K562 (cell line): ENCODE results near the gene FUBP3. TPM values are rescaled to one million over a fixed set of nuclear protein-coding genes. Genes with fewer than 3 reads are reported as not detected.

Experiments used
- CEBPB ChIP-seq: fragments of 450-650 bp; IDR thresholded peaks from 2 replicates; pipeline ENCODE4 v1.6.1; 2016; ENCODE audit warnings: missing genetic modification characterization, missing compliant biosample characterization
- HDAC2 ChIP-seq: fragments of 450-650 bp; IDR thresholded peaks from 2 replicates; pipeline ENCODE4 v1.6.1; 2016; ENCODE audit warnings: mild to moderate bottlenecking
- NCOA2 ChIP-seq, 2 experiments: fragments of 450-650 bp; IDR thresholded peaks; 2 replicates each; pipeline ENCODE4 v1.6.1; 2018; ENCODE audit warnings: mild to moderate bottlenecking in 2 of 2, moderate library complexity in 1 of 2; ENCODE audit not compliant: partially characterized antibody in 2 of 2
- SREBF1 ChIP-seq: fragments of 150-350 bp; IDR thresholded peaks from 2 replicates; pipeline ENCODE4 v1.6.1; 2014; ENCODE audit warnings: antibody characterized with exemption, low read depth, low read length, borderline replicate concordance
- ZNF174 ChIP-seq: fragments of 250-450 bp; sonication (Bioruptor Pico); IDR thresholded peaks from 2 replicates; pipeline ENCODE4 v1.4.0; 2020; ENCODE audit warnings: mild to moderate bottlenecking
- ZNF41 ChIP-seq: fragments of 250-450 bp; sonication (Bioruptor Pico); conservative IDR thresholded peaks from 2 replicates; pipeline ENCODE4 v1.4.0; 2020; ENCODE audit warnings: mild to moderate bottlenecking
- ZNF57 ChIP-seq: fragments of 450-650 bp; formaldehyde crosslinking; IDR thresholded peaks from 2 replicates; pipeline ENCODE4 v1.4.0; 2020; ENCODE audit warnings: mild to moderate bottlenecking, moderate library complexity
- polyA plus RNA-seq, 8 experiments: library from polyadenylated mRNA; depleted of rRNA in 4 of 8; stranded (reverse) in 5 of 8; unstranded in 3 of 8; fragments of >200 nt; fragmentation: Nextera tagmentation in 2 of 8; fragmentation: Illumina TruSeq in 1 of 8; extraction: Ambion mirVana in 2 of 8; extraction: Trizol in 1 of 8; gene quantifications; 2 replicates each; pipeline versions ENCODE4 v1.2.1 to v1.2.3, GENCODE V29; 2011 to 2014; ENCODE audit warnings: inconsistent platforms in 1 of 8, missing spikeins in 1 of 8
- total RNA-seq, 7 experiments: library from RNA; depleted of rRNA in 6 of 7; stranded (reverse); fragments of >200 nt in 6 of 7; fragmentation: Illumina TruSeq in 2 of 7; extraction: Trizol in 2 of 7; gene quantifications; 2 replicates each; pipeline versions ENCODE4 v1.2.1 to v1.2.3, GENCODE V29; 2011 to 2021; ENCODE audit warnings: low replicate concordance in 1 of 7
- TF ChIP-seq, protein P1 (sequence below), 3 experiments: IDR thresholded peaks in 2 of 3; conservative IDR thresholded peaks in 1 of 3; 2 replicates each; pipeline ENCODE4 v1.5.1; 2011 to 2012; ENCODE audit warnings: low read length in 3 of 3, mild to moderate bottlenecking in 3 of 3, control low read depth in 2 of 3, improper control_type of control experiment in 1 of 3, inconsistent platforms in 1 of 3, low read depth in 1 of 3, mixed read lengths in 1 of 3, moderate library complexity in 1 of 3; ENCODE audit not compliant: insufficient read depth in 2 of 3
- TF ChIP-seq, protein P2 (sequence below), 2 experiments: fragments of 150-350 bp in 1 of 2; IDR thresholded peaks; 2 replicates each; pipeline ENCODE4 v1.6.1; 2012 to 2016; ENCODE audit warnings: low read depth in 2 of 2, low read length in 2 of 2, mild to moderate bottlenecking in 1 of 2, moderate library complexity in 1 of 2
- TF ChIP-seq, protein P3 (sequence below): sonication (generic); formaldehyde crosslinking; IDR thresholded peaks from 2 replicates; pipeline ENCODE4 v1.8.1; 2023; ENCODE audit warnings: mild to moderate bottlenecking, missing genetic modification reagents, moderate library complexity

The FUBP3 gene
- total and polyA plus RNA-seq, 9 of the 15 experiments (the other 6 are each of a cell fraction or from before 2014, with no cell fraction given) = 3.0 to 64.0 (median 48.1) TPM

DNA sequence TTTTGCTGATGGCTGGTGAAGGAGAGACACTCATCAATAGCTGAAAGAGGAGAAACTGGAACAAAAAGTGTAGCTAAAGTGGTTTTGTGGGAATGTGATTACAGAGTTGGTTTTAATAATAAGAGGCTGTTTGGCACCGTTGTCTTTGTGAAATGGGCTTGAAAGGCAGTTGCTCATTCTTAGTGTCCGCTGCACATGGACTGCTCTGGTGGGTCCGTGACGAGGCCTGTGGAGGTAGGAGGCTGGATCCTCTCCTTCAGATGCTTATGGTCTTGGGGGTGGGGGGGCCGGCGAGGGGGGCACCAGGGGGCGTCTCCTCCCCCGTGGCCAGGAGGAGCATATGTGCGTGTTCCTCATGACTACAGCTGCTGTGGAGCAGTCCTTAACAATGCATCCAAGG, 29.8 kb downstream of the FUBP3 start (continued):
- TF ChIP-seq ZNF57 (CRISPR knock-in tag) (no peak), ZNF41 (CRISPR knock-in tag) (no peak), SREBF1 (no peak), CEBPB (tag) (no peak), HDAC2 (no peak), ZNF174 (CRISPR knock-in tag) (no peak), NCOA2 (IDR thresholded peaks at IDR 0.05; ENCODE audit: partially characterized antibody in 2 of 2) (no peak)
- TF ChIP-seq, protein P1, sequence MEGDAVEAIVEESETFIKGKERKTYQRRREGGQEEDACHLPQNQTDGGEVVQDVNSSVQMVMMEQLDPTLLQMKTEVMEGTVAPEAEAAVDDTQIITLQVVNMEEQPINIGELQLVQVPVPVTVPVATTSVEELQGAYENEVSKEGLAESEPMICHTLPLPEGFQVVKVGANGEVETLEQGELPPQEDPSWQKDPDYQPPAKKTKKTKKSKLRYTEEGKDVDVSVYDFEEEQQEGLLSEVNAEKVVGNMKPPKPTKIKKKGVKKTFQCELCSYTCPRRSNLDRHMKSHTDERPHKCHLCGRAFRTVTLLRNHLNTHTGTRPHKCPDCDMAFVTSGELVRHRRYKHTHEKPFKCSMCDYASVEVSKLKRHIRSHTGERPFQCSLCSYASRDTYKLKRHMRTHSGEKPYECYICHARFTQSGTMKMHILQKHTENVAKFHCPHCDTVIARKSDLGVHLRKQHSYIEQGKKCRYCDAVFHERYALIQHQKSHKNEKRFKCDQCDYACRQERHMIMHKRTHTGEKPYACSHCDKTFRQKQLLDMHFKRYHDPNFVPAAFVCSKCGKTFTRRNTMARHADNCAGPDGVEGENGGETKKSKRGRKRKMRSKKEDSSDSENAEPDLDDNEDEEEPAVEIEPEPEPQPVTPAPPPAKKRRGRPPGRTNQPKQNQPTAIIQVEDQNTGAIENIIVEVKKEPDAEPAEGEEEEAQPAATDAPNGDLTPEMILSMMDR (IDR thresholded peaks at IDR 0.05 in 2 of 3, conservative IDR thresholded peaks at IDR 0.05 in 1 of 3; ENCODE audit: insufficient read depth in 2 of 3, low read depth in 1 of 3, low read length in 3 of 3) = no peak
- TF ChIP-seq, protein P2, sequence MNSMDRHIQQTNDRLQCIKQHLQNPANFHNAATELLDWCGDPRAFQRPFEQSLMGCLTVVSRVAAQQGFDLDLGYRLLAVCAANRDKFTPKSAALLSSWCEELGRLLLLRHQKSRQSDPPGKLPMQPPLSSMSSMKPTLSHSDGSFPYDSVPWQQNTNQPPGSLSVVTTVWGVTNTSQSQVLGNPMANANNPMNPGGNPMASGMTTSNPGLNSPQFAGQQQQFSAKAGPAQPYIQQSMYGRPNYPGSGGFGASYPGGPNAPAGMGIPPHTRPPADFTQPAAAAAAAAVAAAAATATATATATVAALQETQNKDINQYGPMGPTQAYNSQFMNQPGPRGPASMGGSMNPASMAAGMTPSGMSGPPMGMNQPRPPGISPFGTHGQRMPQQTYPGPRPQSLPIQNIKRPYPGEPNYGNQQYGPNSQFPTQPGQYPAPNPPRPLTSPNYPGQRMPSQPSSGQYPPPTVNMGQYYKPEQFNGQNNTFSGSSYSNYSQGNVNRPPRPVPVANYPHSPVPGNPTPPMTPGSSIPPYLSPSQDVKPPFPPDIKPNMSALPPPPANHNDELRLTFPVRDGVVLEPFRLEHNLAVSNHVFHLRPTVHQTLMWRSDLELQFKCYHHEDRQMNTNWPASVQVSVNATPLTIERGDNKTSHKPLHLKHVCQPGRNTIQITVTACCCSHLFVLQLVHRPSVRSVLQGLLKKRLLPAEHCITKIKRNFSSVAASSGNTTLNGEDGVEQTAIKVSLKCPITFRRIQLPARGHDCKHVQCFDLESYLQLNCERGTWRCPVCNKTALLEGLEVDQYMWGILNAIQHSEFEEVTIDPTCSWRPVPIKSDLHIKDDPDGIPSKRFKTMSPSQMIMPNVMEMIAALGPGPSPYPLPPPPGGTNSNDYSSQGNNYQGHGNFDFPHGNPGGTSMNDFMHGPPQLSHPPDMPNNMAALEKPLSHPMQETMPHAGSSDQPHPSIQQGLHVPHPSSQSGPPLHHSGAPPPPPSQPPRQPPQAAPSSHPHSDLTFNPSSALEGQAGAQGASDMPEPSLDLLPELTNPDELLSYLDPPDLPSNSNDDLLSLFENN (IDR thresholded peaks at IDR 0.05; ENCODE audit: low read depth in 2 of 2, low read length in 2 of 2) = no peak
- TF ChIP-seq, protein P3, sequence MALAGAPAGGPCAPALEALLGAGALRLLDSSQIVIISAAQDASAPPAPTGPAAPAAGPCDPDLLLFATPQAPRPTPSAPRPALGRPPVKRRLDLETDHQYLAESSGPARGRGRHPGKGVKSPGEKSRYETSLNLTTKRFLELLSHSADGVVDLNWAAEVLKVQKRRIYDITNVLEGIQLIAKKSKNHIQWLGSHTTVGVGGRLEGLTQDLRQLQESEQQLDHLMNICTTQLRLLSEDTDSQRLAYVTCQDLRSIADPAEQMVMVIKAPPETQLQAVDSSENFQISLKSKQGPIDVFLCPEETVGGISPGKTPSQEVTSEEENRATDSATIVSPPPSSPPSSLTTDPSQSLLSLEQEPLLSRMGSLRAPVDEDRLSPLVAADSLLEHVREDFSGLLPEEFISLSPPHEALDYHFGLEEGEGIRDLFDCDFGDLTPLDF (CRISPR knock-in tag) = no peak
- TF ChIP-seq, all 486 proteins: peak for 0
